IMR-90 (cell line): Measurements from ENCODE around the gene CLCN4. TPM values are rescaled to one million over a fixed set of nuclear protein-coding genes. Genes with fewer than 3 reads are reported as not detected.
A peak's percentile ranks its signal among the peaks of the same experiment; 100 is the strongest.

Experiments used
- ATAC-seq: fragments of 200-7000 bp; cut with Tn5 transposase; 2 replicates; pipeline ENCODE4 v1.9.1; 2020; ENCODE audit warnings: low read depth, mild to moderate bottlenecking, moderate library complexity
- BruUV-seq: library from RNA; stranded (reverse); fragments of 400-500 nt; replicated peaks from 2 replicates; lab custom pipeline; 2021; lab: Mats Ljungman, UMichigan
- CTCF ChIA-PET: fragments of 300-600 bp; formaldehyde crosslinking; extraction: SDS; loops from one replicate; lab custom pipeline; 2021; ENCODE audit warnings: antibody characterized with exemption; lab: Yijun Ruan, JAX
- POLR2A ChIA-PET: fragments of 300-600 bp; sonication (Branson Sonifier 250); formaldehyde crosslinking; loops from one replicate; lab custom pipeline; 2022; ENCODE audit warnings: antibody characterized with exemption; ENCODE audit not compliant: unreplicated experiment; lab: Charles Lee
- DNase-seq: peaks from one replicate; pipeline ENCODE4 v3.0.0; 2013
- H2AFZ ChIP-seq: replicated peaks from 2 replicates; pipeline ENCODE3; 2013; ENCODE audit warnings: low read length, mild to moderate bottlenecking; ENCODE audit not compliant: poor library complexity
- H2AK5ac ChIP-seq: 2 replicates; pipeline ENCODE4 v1.6.1; 2013; ENCODE audit warnings: low read depth, low read length, inconsistent platforms
- H2AK9ac ChIP-seq: replicated peaks from 2 replicates; pipeline ENCODE3; 2013; ENCODE audit warnings: mild to moderate bottlenecking, low read depth, low read length, moderate library complexity; ENCODE audit not compliant: poor library complexity
- H2BK120ac ChIP-seq: 2 replicates; pipeline ENCODE4 v1.6.1; 2013; ENCODE audit warnings: low read depth, low read length, inconsistent platforms
- H2BK15ac ChIP-seq: 3 replicates; pipeline ENCODE4 v1.6.1; 2013; ENCODE audit warnings: low read depth, low read length, inconsistent platforms
- H2BK20ac ChIP-seq: 2 replicates; pipeline ENCODE4 v1.6.1; 2013; ENCODE audit warnings: low read depth, mild to moderate bottlenecking, inconsistent platforms, low read length, moderate library complexity
- H2BK5ac ChIP-seq: 2 replicates; pipeline ENCODE4 v1.6.1; 2013; ENCODE audit warnings: mild to moderate bottlenecking, low read depth, low read length, inconsistent platforms; ENCODE audit not compliant: poor library complexity, severe bottlenecking
- H3K14ac ChIP-seq: replicated peaks from 2 replicates; pipeline ENCODE4 v1.6.1; 2013; ENCODE audit warnings: low read depth, low read length, inconsistent platforms
- H3K18ac ChIP-seq: 2 replicates; pipeline ENCODE4 v1.6.1; 2013; ENCODE audit warnings: low read depth, low read length, control low read depth
- H3K23ac ChIP-seq: 2 replicates; pipeline ENCODE4 v1.6.1; 2013; ENCODE audit warnings: low read depth, low read length, inconsistent platforms
- H3K27ac ChIP-seq: 2 replicates; pipeline ENCODE4 v1.5.1; 2013; ENCODE audit warnings: mild to moderate bottlenecking, control low read depth, low read length; ENCODE audit not compliant: insufficient read depth
- H3K27me3 ChIP-seq: 2 replicates; pipeline ENCODE4 v1.6.1; 2013; ENCODE audit warnings: low read length; ENCODE audit not compliant: control insufficient read depth, insufficient read depth
- H3K36me3 ChIP-seq: 2 replicates; pipeline ENCODE4 v1.6.1; 2013; ENCODE audit warnings: low read length, mixed read lengths; ENCODE audit not compliant: control insufficient read depth, insufficient read depth
- H3K4ac ChIP-seq: 2 replicates; pipeline ENCODE4 v1.6.1; 2013; ENCODE audit warnings: low read depth, low read length, inconsistent platforms
- H3K4me1 ChIP-seq: 2 replicates; pipeline ENCODE4 v1.6.1; 2013; ENCODE audit warnings: low read length, mixed read lengths; ENCODE audit not compliant: control insufficient read depth, insufficient read depth
- H3K4me2 ChIP-seq: 2 replicates; pipeline ENCODE4 v1.6.1; 2013; ENCODE audit warnings: low read depth, mild to moderate bottlenecking, control low read depth, low read length, moderate library complexity
- H3K4me3 ChIP-seq: 2 replicates; pipeline ENCODE4 v1.5.1; 2013; ENCODE audit warnings: low read depth, mild to moderate bottlenecking, control low read depth, low read length, moderate library complexity; ENCODE audit not compliant: insufficient read depth
- H3K56ac ChIP-seq: 2 replicates; pipeline ENCODE4 v1.6.1; 2013; ENCODE audit warnings: low read length, inconsistent platforms; ENCODE audit not compliant: insufficient read depth; ENCODE audit errors: extremely low read depth
- H3K79me1 ChIP-seq, 2 experiments: 2 replicates each; pipeline ENCODE4 v1.6.1; 2013; ENCODE audit warnings: low read length in 2 of 2, inconsistent platforms in 1 of 2, low read depth in 1 of 2
- H3K9ac ChIP-seq: 2 replicates; pipeline ENCODE4 v1.6.1; 2013; ENCODE audit warnings: low read depth, low read length, control low read depth
- H3K9me1 ChIP-seq: 2 replicates; pipeline ENCODE4 v1.6.1; 2013; ENCODE audit warnings: low read length, inconsistent platforms; ENCODE audit not compliant: insufficient read depth
- H3K9me3 ChIP-seq: 2 replicates; pipeline ENCODE4 v1.6.1; 2013; ENCODE audit warnings: low read length; ENCODE audit not compliant: control insufficient read depth, insufficient read depth
- H4K20me1 ChIP-seq: 2 replicates; pipeline ENCODE4 v1.6.1; 2013; ENCODE audit warnings: low read length, inconsistent platforms; ENCODE audit not compliant: insufficient read depth
- H4K5ac ChIP-seq: 2 replicates; pipeline ENCODE4 v1.6.1; 2013; ENCODE audit warnings: mild to moderate bottlenecking, low read depth, low read length, control low read depth
- H4K8ac ChIP-seq, 2 experiments: 2 replicates each; pipeline ENCODE4 v1.6.1; 2013; ENCODE audit warnings: low read depth in 2 of 2, low read length in 2 of 2, control low read depth in 1 of 2, inconsistent platforms in 1 of 2
- H4K91ac ChIP-seq: 2 replicates; pipeline ENCODE4 v1.6.1; 2013; ENCODE audit warnings: low read depth, low read length, inconsistent platforms; ENCODE audit not compliant: insufficient read depth
- BHLHE40 ChIP-seq: fragments of 150-350 bp; IDR thresholded peaks from 2 replicates; pipeline ENCODE4 v1.6.1; 2016; ENCODE audit warnings: mild to moderate bottlenecking, low read depth, low read length
- CEBPB ChIP-seq: IDR thresholded peaks from 2 replicates; pipeline ENCODE4 v1.6.1; 2012; ENCODE audit warnings: low read depth, low read length, improper control_type of control experiment
- CTCF ChIP-seq: conservative IDR thresholded peaks from 2 replicates; pipeline ENCODE4 v1.5.1; 2012; ENCODE audit warnings: mild to moderate bottlenecking, low read depth, low read length, improper control_type of control experiment
- ELK1 ChIP-seq: fragments of 150-350 bp; IDR thresholded peaks from 2 replicates; pipeline ENCODE4 v1.6.1; 2016; ENCODE audit warnings: low read depth, mild to moderate bottlenecking, low read length, moderate library complexity, borderline replicate concordance
- FOS ChIP-seq: fragments of 150-350 bp; IDR thresholded peaks from 2 replicates; pipeline ENCODE4 v1.6.1; 2016; ENCODE audit warnings: low read depth, low read length
- MAFK ChIP-seq: IDR thresholded peaks from 2 replicates; pipeline ENCODE4 v1.6.1; 2012; ENCODE audit warnings: low read depth, low read length, improper control_type of control experiment
- MAZ ChIP-seq: IDR thresholded peaks from 2 replicates; pipeline ENCODE4 v1.6.1; 2012; ENCODE audit warnings: low read depth, mild to moderate bottlenecking, low read length, improper control_type of control experiment, moderate library complexity, borderline replicate concordance
- MXI1 ChIP-seq: IDR thresholded peaks from 2 replicates; pipeline ENCODE4 v1.6.1; 2012; ENCODE audit warnings: low read depth, mild to moderate bottlenecking, low read length, moderate library complexity, borderline replicate concordance
- POLR2A ChIP-seq: IDR thresholded peaks from 2 replicates; pipeline ENCODE4 v1.6.1; 2012; ENCODE audit warnings: mild to moderate bottlenecking, low read depth, low read length
- RAD21 ChIP-seq: IDR thresholded peaks from 2 replicates; pipeline ENCODE4 v1.6.1; 2012; ENCODE audit warnings: low read length, improper control_type of control experiment
- RCOR1 ChIP-seq: IDR thresholded peaks from 2 replicates; pipeline ENCODE4 v1.6.1; 2012; ENCODE audit warnings: mild to moderate bottlenecking, low read length, improper control_type of control experiment; ENCODE audit not compliant: insufficient replicate concordance
- RFX5 ChIP-seq: IDR thresholded peaks from 2 replicates; pipeline ENCODE4 v1.8.0; 2012; ENCODE audit warnings: low read depth, mild to moderate bottlenecking, low read length, moderate library complexity
- SMC3 ChIP-seq: fragments of 150-350 bp; IDR thresholded peaks from 2 replicates; pipeline ENCODE4 v1.6.1; 2016; ENCODE audit warnings: low read depth, mild to moderate bottlenecking, antibody characterized with exemption, low read length, moderate library complexity
- WGBS, 2 experiments: methylation state at CpG; one replicate each; pipeline versions ENCODE4 v1.1.5 to v1.1.7; 2013; ENCODE audit warnings: missing lambda C conversion rate in 2 of 2; ENCODE audit not compliant: insufficient read length in 1 of 2; ENCODE audit errors: extremely low coverage in 2 of 2; 5-methylcytosine and 5-hydroxymethylcytosine counted together
- dilution Hi-C: fragments of 300-500 bp; cut with HindIII; formaldehyde crosslinking; loops from one replicate; pipeline ENCODE4 v1.14.3; 2018; ENCODE audit warnings: low sequenced_read_pairs; ENCODE audit not compliant: unreplicated experiment
- in situ Hi-C: fragments of 300-500 bp; cut with MboI; formaldehyde crosslinking; loops from 3 replicates; pipeline ENCODE4 v1.14.3; 2019; ENCODE audit warnings: low sequenced_read_pairs, inconsistent platforms, mixed read lengths
- intact Hi-C: fragments of 100-400 bp; cut with micrococcal nuclease; formaldehyde crosslinking; loops from 2 replicates; pipeline ENCODE4 v1.10.0; 2022
- polyA plus RNA-seq, 3 experiments: library from polyadenylated mRNA; depleted of rRNA; stranded (reverse); fragments of >200 nt; gene quantifications; 2 replicates each; pipeline ENCODE4 v1.2.3, GENCODE V29; 2012; ENCODE audit warnings: low replicate concordance in 1 of 3
- total RNA-seq: library from RNA; depleted of rRNA; stranded (reverse); fragments of >200 nt; gene quantifications from 2 replicates; pipeline ENCODE4 v1.2.3, GENCODE V29; 2012

The CLCN4 gene
- total and polyA plus RNA-seq, 2 of the 4 experiments (the other 2 are of a cell fraction): 2.2 to 4.5 TPM

- Histone ChIP-seq H3K56ac (no peak overlapping the region), H3K36me3 (no peaks in the 10 kb centered on the region), H2BK120ac (no peak overlapping the region), H2BK5ac (no peak overlapping the region), H3K23ac (no peak overlapping the region), H2BK20ac (no peak overlapping the region), H2AFZ (peak overlapping the region; percentile 62), H4K20me1 (no peaks in the 10 kb centered on the region), H3K4ac (no peak overlapping the region), H4K91ac (no peak overlapping the region), H4K8ac (no peak overlapping the region), H3K4me3 (no peak overlapping the region), H4K5ac (no peak overlapping the region), H3K9me1 (no peaks in the 10 kb centered on the region), H3K18ac (no peak overlapping the region), H3K27me3 (no peaks in the 10 kb centered on the region), H3K14ac (no peak overlapping the region), H2AK9ac (no peak overlapping the region), H3K9me3 (no peaks in the 10 kb centered on the region), H3K79me1 (no peaks in the 10 kb centered on the region), H3K4me2 (no peak overlapping the region), H2AK5ac (no peak overlapping the region), H3K9ac (no peak overlapping the region), H3K4me1 (no peaks in the 10 kb centered on the region), H2BK15ac (no peak overlapping the region), H3K27ac (no peak overlapping the region)
- intact Hi-C loops: no loop called here
- BruUV-seq: no TSS peak
- ATAC-seq (no peak), DNase-seq (no peak)
- ChIA-PET POLR2A (no interaction called here), CTCF (no interaction called here)
- TF ChIP-seq FOS: no peak
- TF ChIP-seq CTCF: no peak
- TF ChIP-seq MAFK: no peak
- no peak for TF ChIP-seq RCOR1
- TF ChIP-seq MXI1: no peak
- TF ChIP-seq POLR2A: no peak
- no peak for TF ChIP-seq BHLHE40
- no peak for TF ChIP-seq CEBPB
- no peak for TF ChIP-seq SMC3
- TF ChIP-seq ELK1: no peak
- TF ChIP-seq RAD21: no peak
- no peak for TF ChIP-seq MAZ
- no peak for TF ChIP-seq RFX5
- dilution Hi-C loops: no loop called here
- in situ Hi-C loops: no loop called here
- WGBS, 2 experiments: no CpG with 5 or more reads among the region's 9 CpGs
Observed at GRCh38 chrX:10206317-10206716, 49.5 kb downstream of the CLCN4 start.
